IPS-15b (cell line): Measurements from ENCODE around the gene AHRR.

ENCODE experiments used
- H3K27me3 ChIP-seq: one replicate; pipeline ENCODE4 v1.6.1; 2013; ENCODE audit warnings: low read length; ENCODE audit not compliant: control insufficient read depth, insufficient read depth
- H3K36me3 ChIP-seq: one replicate; pipeline ENCODE4 v1.6.1; 2013; ENCODE audit warnings: low read length; ENCODE audit not compliant: control insufficient read depth, insufficient read depth
- H3K4me1 ChIP-seq: one replicate; pipeline ENCODE4 v1.6.1; 2013; ENCODE audit warnings: mild to moderate bottlenecking, low read length; ENCODE audit not compliant: control insufficient read depth, insufficient read depth
- H3K4me3 ChIP-seq: one replicate; pipeline ENCODE4 v1.5.1; 2013; ENCODE audit warnings: low read depth, low read length
- H3K9ac ChIP-seq: one replicate; pipeline ENCODE4 v1.6.1; 2013; ENCODE audit warnings: low read depth, mild to moderate bottlenecking, low read length
- H3K9me3 ChIP-seq: one replicate; pipeline ENCODE4 v1.6.1; 2013; ENCODE audit warnings: mild to moderate bottlenecking, low read length; ENCODE audit not compliant: control insufficient read depth, insufficient read depth

AHRR gene

DNA sequence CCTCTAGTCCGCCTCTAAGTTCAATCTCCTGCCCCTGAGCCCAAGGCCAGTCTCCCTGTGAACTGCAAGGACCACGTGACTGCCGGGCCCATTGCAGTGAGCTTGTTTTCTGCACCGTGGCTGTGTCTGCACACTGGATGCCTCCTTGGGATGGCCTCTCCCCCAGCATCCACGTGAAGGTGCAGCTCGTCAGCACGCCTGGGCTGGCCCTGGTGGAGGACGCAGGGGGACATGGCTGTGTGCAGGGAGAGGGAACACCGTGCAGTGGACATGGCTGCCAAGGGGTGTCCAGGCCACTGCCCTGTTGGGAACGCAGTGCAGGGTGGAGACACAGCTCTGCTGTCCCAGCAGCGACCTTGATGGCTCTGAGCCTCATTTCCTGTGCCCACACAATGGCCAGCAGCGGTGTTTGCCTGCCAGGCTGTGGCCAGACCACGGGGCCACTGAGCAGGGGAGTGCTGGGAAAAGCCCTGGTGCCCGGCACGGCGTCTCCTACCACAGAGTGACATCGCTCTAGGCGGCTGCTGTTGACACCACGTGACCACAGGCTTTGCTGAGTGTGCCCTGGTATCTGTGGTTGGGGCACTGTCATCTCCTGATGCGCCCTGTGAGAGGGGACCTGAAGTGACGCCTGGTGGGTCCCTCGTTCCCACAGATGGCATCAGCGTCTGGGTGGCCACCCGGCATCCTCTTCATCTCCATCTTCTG lies 94.6 kb downstream of the AHRR start:
- Histone ChIP-seq H3K4me1 (no peaks in the 10 kb centered on the region), H3K4me3 (no peak overlapping the region), H3K36me3 (no peaks in the 10 kb centered on the region), H3K27me3 (no peaks in the 10 kb centered on the region), H3K9ac (no peak overlapping the region), H3K9me3 (no peaks in the 10 kb centered on the region)

DNA sequence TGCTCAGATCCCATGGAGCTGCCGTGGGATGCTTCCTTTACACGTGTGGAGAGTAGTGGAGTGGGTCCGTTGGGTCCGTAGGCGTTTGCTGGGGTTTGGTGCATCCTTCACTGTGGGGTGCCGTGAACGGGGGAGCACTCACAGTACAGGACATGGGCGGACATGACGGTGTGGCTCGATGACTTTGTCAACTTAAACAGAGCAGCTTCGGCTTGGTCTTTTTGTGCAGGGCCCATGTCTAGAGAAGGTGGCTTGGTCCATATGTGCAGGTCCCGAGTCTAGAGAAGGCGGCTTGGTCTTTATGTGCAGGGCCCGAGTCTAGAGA lies 95.1 kb downstream of the AHRR start:
- H3K4me3 ChIP-seq, result no peak overlapping the region
- no peaks in the 10 kb centered on the region for H3K9me3 ChIP-seq
- H3K4me1 ChIP-seq, result no peaks in the 10 kb centered on the region

GRCh38 chr5:417301-418161 lies 96.0 kb downstream of the AHRR start:
- Histone ChIP-seq H3K4me1 (no peaks in the 10 kb centered on the region), H3K9me3 (no peaks in the 10 kb centered on the region), H3K4me3 (no peak overlapping the region), H3K27me3 (no peaks in the 10 kb centered on the region), H3K36me3 (no peaks in the 10 kb centered on the region), H3K9ac (no peak overlapping the region)

More for the DNA sequence above, 95.1 kb downstream of the AHRR start:
- Histone ChIP-seq H3K27me3 (no peaks in the 10 kb centered on the region), H3K9ac (no peak overlapping the region), H3K36me3 (no peaks in the 10 kb centered on the region)

DNA sequence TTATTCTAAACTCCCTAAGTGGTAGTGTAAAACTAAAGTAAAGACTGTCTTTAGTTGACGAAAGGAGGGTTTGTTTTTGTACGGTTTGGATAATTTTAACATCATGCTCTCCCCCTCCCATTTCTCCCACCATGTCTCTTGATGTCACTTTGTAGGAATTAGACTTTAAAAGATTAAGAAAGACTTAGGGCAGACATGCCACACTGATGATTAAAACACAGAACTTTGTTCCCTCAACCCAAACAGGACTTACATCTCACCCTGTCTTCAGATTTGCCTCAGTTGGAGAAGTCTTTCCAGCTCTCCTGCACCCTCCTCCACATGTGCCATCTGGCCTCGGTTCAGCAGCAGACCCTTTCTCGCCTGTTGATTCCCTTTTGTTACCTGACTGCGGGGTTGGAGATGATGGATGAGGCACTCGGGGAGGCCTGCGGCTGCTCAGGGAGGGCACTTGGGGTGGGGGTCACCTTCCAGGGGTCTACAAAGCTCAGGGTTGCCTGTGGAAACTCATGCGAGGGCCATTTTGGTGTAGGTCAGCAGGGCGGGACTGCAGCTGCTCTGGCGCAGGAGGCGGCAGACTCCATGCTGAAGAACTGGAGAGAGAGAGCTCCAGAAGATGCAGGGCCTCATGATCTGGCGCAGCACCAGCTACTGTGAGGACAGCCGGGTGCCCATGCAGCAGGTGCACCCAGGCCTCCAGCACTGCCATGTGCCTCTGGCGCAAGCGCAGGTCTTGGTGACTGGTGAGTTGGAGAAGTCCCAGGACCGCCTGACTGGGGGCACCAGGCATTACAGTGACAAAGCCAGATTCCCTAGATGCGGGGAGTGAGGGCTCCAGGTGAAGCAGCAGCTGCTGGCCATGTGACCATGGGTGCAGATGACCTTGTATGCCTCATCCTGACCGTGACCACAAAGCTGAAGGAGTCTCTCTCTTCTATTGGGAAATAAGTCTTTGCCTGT lies 96.9 kb downstream of the AHRR start:
- no peaks in the 10 kb centered on the region for H3K9me3 ChIP-seq
- no peaks in the 10 kb centered on the region for H3K27me3 ChIP-seq
- H3K36me3 ChIP-seq, result no peaks in the 10 kb centered on the region
- no peak overlapping the region for H3K4me3 ChIP-seq
- H3K9ac ChIP-seq, result no peak overlapping the region
- no peaks in the 10 kb centered on the region for H3K4me1 ChIP-seq

DNA sequence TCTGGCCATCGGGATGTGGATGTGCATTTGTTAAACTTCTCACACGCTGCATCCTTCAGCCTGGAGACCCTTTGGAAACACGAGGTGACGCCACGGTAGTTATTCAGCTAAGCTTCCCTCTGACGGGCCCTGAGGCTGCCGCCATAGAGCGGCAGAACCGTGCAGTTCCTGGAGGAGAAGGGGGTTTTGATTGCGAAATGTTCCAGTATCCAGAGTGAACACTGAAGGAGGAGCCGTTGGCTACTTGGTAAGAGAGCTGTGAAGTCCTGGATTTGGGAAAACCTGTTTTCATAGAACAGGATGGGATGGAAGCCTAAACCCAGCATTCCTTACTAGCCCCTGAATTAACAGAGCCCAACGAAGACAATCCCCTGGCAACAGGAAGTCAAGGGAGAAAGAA lies 98.5 kb downstream of the AHRR start:
- H3K27me3 ChIP-seq, result no peaks in the 10 kb centered on the region
- no peak overlapping the region for H3K9ac ChIP-seq
- H3K4me1 ChIP-seq, result no peaks in the 10 kb centered on the region
- no peaks in the 10 kb centered on the region for H3K9me3 ChIP-seq
- H3K36me3 ChIP-seq, result no peaks in the 10 kb centered on the region
- no peak overlapping the region for H3K4me3 ChIP-seq

- H3K4me3 ChIP-seq, result no peak overlapping the region
- H3K27me3 ChIP-seq, result no peaks in the 10 kb centered on the region
- H3K4me1 ChIP-seq, result no peaks in the 10 kb centered on the region
- H3K36me3 ChIP-seq, result no peaks in the 10 kb centered on the region
- no peak overlapping the region for H3K9ac ChIP-seq
- no peaks in the 10 kb centered on the region for H3K9me3 ChIP-seq
Observed at GRCh38 chr5:420632-421286, 99.2 kb downstream of the AHRR start.

GRCh38 chr5:421287-421880 lies 99.9 kb downstream of the AHRR start:
- Histone ChIP-seq H3K4me3 (no peak overlapping the region), H3K4me1 (no peaks in the 10 kb centered on the region), H3K9ac (no peak overlapping the region), H3K9me3 (no peaks in the 10 kb centered on the region), H3K36me3 (no peaks in the 10 kb centered on the region), H3K27me3 (no peaks in the 10 kb centered on the region)

DNA sequence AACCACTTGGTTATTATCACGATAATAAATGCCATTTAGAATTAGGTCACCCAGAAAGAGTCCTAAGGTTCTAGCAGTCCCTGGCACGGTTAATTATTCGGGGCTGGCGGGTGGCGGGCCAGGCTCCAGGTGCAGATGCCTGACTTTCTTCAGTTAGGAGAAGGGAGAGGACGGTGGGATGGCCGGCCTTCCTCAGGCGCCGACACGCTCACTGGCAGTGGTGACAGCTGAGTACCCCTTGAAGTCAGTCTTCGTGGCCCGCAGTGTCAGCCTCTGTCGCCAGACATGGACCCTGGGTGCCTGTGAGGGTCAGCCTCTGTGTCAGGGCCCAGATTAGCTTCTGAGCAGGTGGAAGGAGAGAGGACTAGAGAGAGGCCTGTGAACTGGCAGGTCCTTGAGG lies 100.4 kb downstream of the AHRR start:
- H3K36me3 ChIP-seq, result no peaks in the 10 kb centered on the region
- H3K4me3 ChIP-seq, result no peak overlapping the region
- no peaks in the 10 kb centered on the region for H3K9me3 ChIP-seq
- H3K9ac ChIP-seq, result no peak overlapping the region
- no peaks in the 10 kb centered on the region for H3K27me3 ChIP-seq
- no peaks in the 10 kb centered on the region for H3K4me1 ChIP-seq

GRCh38 chr5:422323-423232 lies 101.1 kb downstream of the AHRR start:
- H3K36me3 ChIP-seq, result no peaks in the 10 kb centered on the region
- no peaks in the 10 kb centered on the region for H3K4me1 ChIP-seq
- no peaks in the 10 kb centered on the region for H3K27me3 ChIP-seq
- no peak overlapping the region for H3K4me3 ChIP-seq
- H3K9ac ChIP-seq, result no peak overlapping the region
- H3K9me3 ChIP-seq, result no peaks in the 10 kb centered on the region

GRCh38 chr5:423233-423565 lies 101.7 kb downstream of the AHRR start:
- Histone ChIP-seq H3K4me1 (no peaks in the 10 kb centered on the region), H3K9me3 (no peaks in the 10 kb centered on the region), H3K27me3 (no peaks in the 10 kb centered on the region), H3K36me3 (peaks cover 2% of the 10 kb centered on the region), H3K4me3 (no peak overlapping the region), H3K9ac (no peak overlapping the region)
